H9 (cell line): ENCODE data around the gene ACSL6. TPM values are rescaled to one million over a fixed set of nuclear protein-coding genes. Genes with fewer than 3 reads are reported as not detected.
A peak's percentile ranks its signal among the peaks of the same experiment; 100 is the strongest.

Experiments
- DNase-seq: peaks from one replicate; pipeline ENCODE4 v3.0.0-alpha.2; 2017
- H2AFZ ChIP-seq: one replicate; pipeline ENCODE4 v1.6.1; 2013; ENCODE audit warnings: mild to moderate bottlenecking, low read length, control low read depth, moderate library complexity
- H2AK5ac ChIP-seq: 2 replicates; pipeline ENCODE4 v1.6.1; 2013; ENCODE audit warnings: low read length, control low read depth, mixed read lengths; ENCODE audit not compliant: insufficient read length
- H2BK120ac ChIP-seq: one replicate; pipeline ENCODE4 v1.6.1; 2013; ENCODE audit warnings: low read depth, mild to moderate bottlenecking, low read length, control low read depth, inconsistent platforms; ENCODE audit not compliant: poor library complexity, severe bottlenecking
- H2BK12ac ChIP-seq: 2 replicates; pipeline ENCODE4 v1.6.1; 2013; ENCODE audit warnings: low read length, control low read depth, mixed read lengths, low read depth; ENCODE audit not compliant: insufficient read length
- H2BK15ac ChIP-seq: 2 replicates; pipeline ENCODE4 v1.6.1; 2013; ENCODE audit warnings: low read depth, low read length, control low read depth
- H2BK20ac ChIP-seq: one replicate; pipeline ENCODE4 v1.6.1; 2013; ENCODE audit warnings: low read depth, mild to moderate bottlenecking, low read length, control low read depth, inconsistent platforms; ENCODE audit not compliant: poor library complexity, severe bottlenecking
- H2BK5ac ChIP-seq: 2 replicates; pipeline ENCODE4 v1.6.1; 2013; ENCODE audit warnings: low read length, control low read depth, mixed read lengths; ENCODE audit not compliant: insufficient read length
- H3K14ac ChIP-seq: 2 replicates; pipeline ENCODE4 v1.6.1; 2013; ENCODE audit warnings: low read length, control low read depth; ENCODE audit not compliant: insufficient read depth
- H3K18ac ChIP-seq: 2 replicates; pipeline ENCODE4 v1.6.1; 2013; ENCODE audit warnings: low read depth, mild to moderate bottlenecking, mixed read lengths, low read length, control low read depth; ENCODE audit not compliant: insufficient read length
- H3K23ac ChIP-seq: 2 replicates; pipeline ENCODE4 v1.6.1; 2013; ENCODE audit warnings: low read length, control low read depth, mixed read lengths, low read depth; ENCODE audit not compliant: insufficient read length
- H3K23me2 ChIP-seq: 2 replicates; pipeline ENCODE4 v1.6.1; 2013; ENCODE audit warnings: low read depth, mild to moderate bottlenecking, mixed read lengths, low read length, control low read depth; ENCODE audit not compliant: insufficient read length, poor library complexity, severe bottlenecking
- H3K27ac ChIP-seq: 2 replicates; pipeline ENCODE4 v1.5.1; 2013; ENCODE audit warnings: low read length, control low read depth, mixed read lengths, low read depth; ENCODE audit not compliant: insufficient read length
- H3K27me3 ChIP-seq: 2 replicates; pipeline ENCODE4 v1.6.1; 2013; ENCODE audit warnings: low read length, control low read depth, inconsistent platforms; ENCODE audit not compliant: insufficient read depth
- H3K4ac ChIP-seq: 2 replicates; pipeline ENCODE4 v1.6.1; 2013; ENCODE audit warnings: low read depth, mild to moderate bottlenecking, control low read depth, inconsistent platforms, low read length, moderate library complexity
- H3K4me1 ChIP-seq: 2 replicates; pipeline ENCODE4 v1.6.1; 2013; ENCODE audit warnings: low read length, control low read depth, inconsistent platforms; ENCODE audit not compliant: insufficient read depth
- H3K4me2 ChIP-seq: 2 replicates; pipeline ENCODE4 v1.6.1; 2013; ENCODE audit warnings: low read length, control low read depth, mixed read lengths; ENCODE audit not compliant: insufficient read length, insufficient read depth
- H3K56ac ChIP-seq: 2 replicates; pipeline ENCODE4 v1.6.1; 2013; ENCODE audit warnings: low read depth, mild to moderate bottlenecking, mixed read lengths, low read length, control low read depth; ENCODE audit not compliant: insufficient read length
- H3K79me1 ChIP-seq: 2 replicates; pipeline ENCODE4 v1.6.1; 2013; ENCODE audit warnings: low read depth, mild to moderate bottlenecking, moderate library complexity, low read length, control low read depth, inconsistent platforms; ENCODE audit not compliant: insufficient read depth, poor library complexity, severe bottlenecking
- H3K79me2 ChIP-seq: 2 replicates; pipeline ENCODE4 v1.6.1; 2013; ENCODE audit warnings: low read length, control low read depth, inconsistent platforms; ENCODE audit not compliant: insufficient read depth
- H3K9ac ChIP-seq: 2 replicates; pipeline ENCODE4 v1.6.1; 2013; ENCODE audit warnings: low read length, control low read depth, mixed read lengths; ENCODE audit not compliant: insufficient read length; ENCODE audit errors: extremely low read depth
- H3K9me3 ChIP-seq: one replicate; pipeline ENCODE4 v1.6.1; 2013; ENCODE audit warnings: low read depth, low read length, inconsistent platforms; ENCODE audit not compliant: control insufficient read depth
- H3T11ph ChIP-seq: one replicate; pipeline ENCODE4 v1.6.1; 2013; ENCODE audit warnings: mild to moderate bottlenecking, low read length, control low read depth, inconsistent platforms
- H4K20me1 ChIP-seq: one replicate; pipeline ENCODE4 v1.6.1; 2013; ENCODE audit not compliant: control insufficient read depth, insufficient read length, insufficient read depth
- H4K5ac ChIP-seq: 2 replicates; pipeline ENCODE4 v1.6.1; 2013; ENCODE audit warnings: low read depth, mild to moderate bottlenecking, mixed read lengths, low read length, control low read depth; ENCODE audit not compliant: insufficient read length
- H4K8ac ChIP-seq: replicated peaks from 2 replicates; pipeline ENCODE4 v1.6.1; 2013; ENCODE audit warnings: low read length, control low read depth, mixed read lengths, low read depth; ENCODE audit not compliant: insufficient read length
- H4K91ac ChIP-seq: 2 replicates; pipeline ENCODE4 v1.6.1; 2013; ENCODE audit warnings: low read depth, mild to moderate bottlenecking, moderate library complexity, mixed read lengths, low read length, control low read depth; ENCODE audit not compliant: insufficient read length
- H3K27ac Mint-ChIP-seq, 3 experiments: 2 replicates in 2 of 3; 3 replicates in 1 of 3; pipeline ENCODE4 v1.8.0; 2020 to 2021; ENCODE audit warnings: mixed read lengths in 3 of 3, mild to moderate bottlenecking in 1 of 3, moderate library complexity in 1 of 3
- H3K27me3 Mint-ChIP-seq: 2 replicates; pipeline ENCODE4 v1.8.0; 2021; ENCODE audit warnings: low read depth, mild to moderate bottlenecking, moderate library complexity, mixed read lengths
- H3K36me3 Mint-ChIP-seq, 3 experiments: 2 replicates in 2 of 3; 3 replicates in 1 of 3; pipeline ENCODE4 v1.8.0; 2020 to 2021; ENCODE audit warnings: low read depth in 3 of 3, mixed read lengths in 3 of 3; ENCODE audit not compliant: insufficient read depth in 1 of 3
- H3K4me1 Mint-ChIP-seq, 2 experiments: 2 replicates each; pipeline ENCODE4 v1.8.0; 2020; ENCODE audit warnings: mixed read lengths in 2 of 2
- H3K4me3 Mint-ChIP-seq, 2 experiments: 2 replicates in 1 of 2; 3 replicates in 1 of 2; pipeline ENCODE4 v1.8.0; 2020 to 2021; ENCODE audit warnings: mild to moderate bottlenecking in 2 of 2, mixed read lengths in 2 of 2, moderate library complexity in 1 of 2
- H3K9me3 Mint-ChIP-seq, 2 experiments: 2 replicates in 1 of 2; 3 replicates in 1 of 2; pipeline ENCODE4 v1.8.0; 2020; ENCODE audit warnings: mild to moderate bottlenecking in 2 of 2, mixed read lengths in 2 of 2, moderate library complexity in 1 of 2
- CTCF ChIP-seq: fragments of 200-600 bp; sonication (generic); conservative IDR thresholded peaks from 3 replicates; pipeline ENCODE4 v1.8.0; 2021; ENCODE audit warnings: antibody characterized with exemption, mild to moderate bottlenecking
- WGBS: extraction: QIAGEN DNeasy Blood & Tissue Kit; methylation state at CpG from one replicate; pipeline ENCODE4 v1.1.7; 2013; ENCODE audit warnings: missing lambda C conversion rate, low lambda C conversion rate, mixed read lengths; ENCODE audit not compliant: insufficient read length; ENCODE audit errors: extremely low coverage; 5-methylcytosine and 5-hydroxymethylcytosine counted together
- total RNA-seq: library from RNA; stranded (reverse); gene quantifications from 2 replicates; pipeline ENCODE4 v1.2.1, GENCODE V29; 2021

The ACSL6 gene
- total RNA-seq, 1 experiment from 2014 or later = 1.6 TPM

- H2BK15ac ChIP-seq = no peak overlapping the region
- H4K5ac ChIP-seq = no peak overlapping the region
- no peaks in the 10 kb centered on the region for H3K9me3 Mint-ChIP-seq
- no peak overlapping the region for H4K91ac ChIP-seq
- H3K79me1 ChIP-seq = no peaks in the 10 kb centered on the region
- no peak overlapping the region for H2BK5ac ChIP-seq
- no peak overlapping the region for H2BK120ac ChIP-seq
- no peak overlapping the region for H3K56ac ChIP-seq
- no peak overlapping the region for H3K27ac ChIP-seq
- H4K20me1 ChIP-seq = no peaks in the 10 kb centered on the region
- no peaks in the 10 kb centered on the region for H3K23me2 ChIP-seq
- H3K18ac ChIP-seq = no peak overlapping the region
- H3K27me3 Mint-ChIP-seq = peaks cover 3% of the 10 kb centered on the region
- no peaks in the 10 kb centered on the region for H3K9me3 ChIP-seq
- peak; percentile 15 for DNase-seq
- no peak overlapping the region for H3K14ac ChIP-seq
- H3T11ph ChIP-seq = no peak overlapping the region
- no CpG with 5 or more reads among the region's 9 CpGs for WGBS
- H3K4me1 Mint-ChIP-seq = peaks cover 10 to 14% of the 10 kb centered on the region in 2 experiments
- no peak overlapping the region for H3K9ac ChIP-seq
- no peak overlapping the region for H2BK20ac ChIP-seq
- no peak for TF ChIP-seq CTCF
- no peak overlapping the region for H2AK5ac ChIP-seq
- H2BK12ac ChIP-seq = no peak overlapping the region
- peak overlapping the region in 1 of 3 experiments; percentile 39; a peak in 2 of 7 replicates for H3K27ac Mint-ChIP-seq
- H3K23ac ChIP-seq = no peak overlapping the region
- no peak overlapping the region for H3K4ac ChIP-seq
- H3K36me3 Mint-ChIP-seq = no peaks in the 10 kb centered on the region
- no peaks in the 10 kb centered on the region for H3K27me3 ChIP-seq
- no peak overlapping the region for H3K4me2 ChIP-seq
- no peak overlapping the region for H2AFZ ChIP-seq
- no peak overlapping the region for H3K4me3 Mint-ChIP-seq
- no peaks in the 10 kb centered on the region for H3K79me2 ChIP-seq
- H4K8ac ChIP-seq = no peak overlapping the region
- no peaks in the 10 kb centered on the region; the same call in 1 of the 2 replicates for H3K4me1 ChIP-seq
These were observed 39.4 kb upstream of the ACSL6 start for GRCh38 chr5:132050661-132051552.
